Measurements from ENCODE around the gene ZC3H6. TPM values are rescaled to one million over a fixed set of nuclear protein-coding genes. Genes with fewer than 3 reads are reported as not detected.
A peak's percentile ranks its signal among the peaks of the same experiment; 100 is the strongest.

Gene ZC3H6
- total and polyA plus RNA-seq, 2 of the 13 experiments (the other 11 are each of a cell fraction or from before 2014, with no cell fraction given): 0.71 to 0.93 TPM

GRCh38 chr2:112317303-112318158 is 42.1 kb downstream of the ZC3H6 start (continued):
- TF ChIP-seq KIAA2018 (CRISPR knock-in tag; IDR thresholded peaks at IDR 0.05; ENCODE audit: borderline replicate concordance) (0 out of 2 replicates have a peak, but pooled peaks have one; percentile 24), CAMTA2 (CRISPR knock-in tag; IDR thresholded peaks at IDR 0.05; ENCODE audit: borderline replicate concordance) (no peak), SNAI1 (CRISPR knock-in tag; IDR thresholded peaks at IDR 0.05; ENCODE audit: borderline replicate concordance) (no peak), PBX2 (CRISPR knock-in tag; IDR thresholded peaks at IDR 0.05) (no peak), ZNF18 (CRISPR knock-in tag; IDR thresholded peaks at IDR 0.05; ENCODE audit: insufficient replicate concordance) (peak; percentile 73), KDM3A (CRISPR knock-in tag; IDR thresholded peaks at IDR 0.05; ENCODE audit: low read depth) (no peak), RORA (CRISPR knock-in tag; IDR thresholded peaks at IDR 0.05) (no peak), PLSCR1 (CRISPR knock-in tag; IDR thresholded peaks at IDR 0.05; ENCODE audit: borderline replicate concordance) (no peak), ATRX (CRISPR knock-in tag; IDR thresholded peaks at IDR 0.05; ENCODE audit: borderline replicate concordance) (no peak), USF2 (IDR thresholded peaks at IDR 0.05; ENCODE audit: low read depth, low read length) (no peak), USF2 (CRISPR knock-in tag; IDR thresholded peaks at IDR 0.05; ENCODE audit: borderline replicate concordance) (no peak), BCL6 (CRISPR knock-in tag; IDR thresholded peaks at IDR 0.05) (peak; percentile 75), HNRNPK (IDR thresholded peaks at IDR 0.05; ENCODE audit: low read depth, low read length, poor library complexity, severe bottlenecking) (no peak)
